Chondrocyte (in vitro differentiated cells): Measurements from ENCODE around the gene MAD1L1. TPM values are rescaled to one million over a fixed set of nuclear protein-coding genes. Genes with fewer than 3 reads are reported as not detected.

ENCODE experiments used
- DNase-seq: peaks from one replicate; pipeline ENCODE4 v3.0.0; 2021; ENCODE audit warnings: mixed read lengths, low spot score
- H3K27ac Mint-ChIP-seq: one replicate; pipeline ENCODE4 v1.8.0; 2021; ENCODE audit warnings: mild to moderate bottlenecking, moderate library complexity, mixed read lengths; ENCODE audit not compliant: unreplicated experiment
- H3K27me3 Mint-ChIP-seq: 2 replicates; pipeline ENCODE4 v1.8.0; 2021; ENCODE audit warnings: low read depth, mixed read lengths
- H3K36me3 Mint-ChIP-seq: 2 replicates; pipeline ENCODE4 v1.8.0; 2021; ENCODE audit warnings: low read depth, mixed read lengths
- H3K4me1 Mint-ChIP-seq: 2 replicates; pipeline ENCODE4 v1.8.0; 2021; ENCODE audit warnings: low read depth, mild to moderate bottlenecking, mixed read lengths
- H3K4me3 Mint-ChIP-seq: one replicate; pipeline ENCODE4 v1.8.0; 2021; ENCODE audit warnings: mild to moderate bottlenecking, moderate library complexity, mixed read lengths; ENCODE audit not compliant: unreplicated experiment
- H3K9me3 Mint-ChIP-seq: 2 replicates; pipeline ENCODE4 v1.8.0; 2021; ENCODE audit warnings: low read depth, mixed read lengths
- CTCF ChIP-seq: fragments of 200-600 bp; sonication (generic); IDR thresholded peaks from 2 replicates; pipeline ENCODE4 v1.5.0; 2021; ENCODE audit warnings: antibody characterized with exemption, mild to moderate bottlenecking, moderate library complexity
- total RNA-seq: library from RNA; stranded (reverse); gene quantifications from 3 replicates; pipeline ENCODE4 v1.2.1, GENCODE V29; 2021

The MAD1L1 gene
- total RNA-seq, 1 donor from 2014 or later: 22.7 TPM

- no peak for DNase-seq
- Mint-ChIP-seq H3K4me3 (no peak overlapping the region), H3K9me3 (peaks cover 6% of the 10 kb centered on the region), H3K4me1 (no peaks in the 10 kb centered on the region), H3K27me3 (no peaks in the 10 kb centered on the region), H3K27ac (no peak overlapping the region), H3K36me3 (peaks cover 15% of the 10 kb centered on the region)
- no peak for TF ChIP-seq CTCF
Measured at GRCh38 chr7:2195400-2196246, 37.1 kb downstream of the MAD1L1 start.

GRCh38 chr7:2193575-2194305 lies 39.0 kb downstream of the MAD1L1 start:
- no peak for DNase-seq
- H3K4me3 Mint-ChIP-seq: no peak overlapping the region
- no peak for TF ChIP-seq CTCF
- H3K27me3 Mint-ChIP-seq: no peaks in the 10 kb centered on the region
- H3K27ac Mint-ChIP-seq: no peak overlapping the region
- H3K36me3 Mint-ChIP-seq: peaks cover 15% of the 10 kb centered on the region
- H3K4me1 Mint-ChIP-seq: no peaks in the 10 kb centered on the region
- peaks cover 13% of the 10 kb centered on the region for H3K9me3 Mint-ChIP-seq

- Mint-ChIP-seq H3K4me3 (no peak overlapping the region), H3K36me3 (peaks cover 21% of the 10 kb centered on the region), H3K27me3 (no peaks in the 10 kb centered on the region), H3K27ac (no peak overlapping the region), H3K9me3 (peaks cover 21% of the 10 kb centered on the region), H3K4me1 (no peaks in the 10 kb centered on the region)
- no peak for DNase-seq
- no peak for TF ChIP-seq CTCF
Measured at GRCh38 chr7:2192831-2193534, 39.8 kb downstream of the MAD1L1 start.

- Mint-ChIP-seq H3K27ac (no peak overlapping the region), H3K27me3 (no peaks in the 10 kb centered on the region), H3K36me3 (peaks cover 20% of the 10 kb centered on the region), H3K9me3 (peaks cover 21% of the 10 kb centered on the region), H3K4me1 (no peaks in the 10 kb centered on the region), H3K4me3 (no peak overlapping the region)
- no peak for TF ChIP-seq CTCF
- DNase-seq: no peak
Measured at GRCh38 chr7:2191016-2191415, 41.7 kb downstream of the MAD1L1 start.

GRCh38 chr7:2190531-2190930 lies 42.2 kb downstream of the MAD1L1 start:
- H3K4me1 Mint-ChIP-seq: no peaks in the 10 kb centered on the region
- peaks cover 20% of the 10 kb centered on the region for H3K9me3 Mint-ChIP-seq
- H3K36me3 Mint-ChIP-seq: peaks cover 16% of the 10 kb centered on the region
- H3K4me3 Mint-ChIP-seq: no peak overlapping the region
- H3K27ac Mint-ChIP-seq: no peak overlapping the region
- no peak for TF ChIP-seq CTCF
- DNase-seq: no peak
- H3K27me3 Mint-ChIP-seq: no peaks in the 10 kb centered on the region
